SK-N-SH (cell line): ENCODE data around the gene PTK7.

Experiments used
- EP300 ChIP-seq, 2 experiments: IDR thresholded peaks; 2 replicates each; pipeline versions ENCODE4 v1.4.0 to v1.6.1; 2012; ENCODE audit warnings: borderline replicate concordance in 1 of 2, low read depth in 1 of 2, low read length in 1 of 2
- TF ChIP-seq, protein P1 (sequence below): fragments of 150-350 bp; IDR thresholded peaks from 2 replicates; pipeline ENCODE4 v1.6.1; 2017; ENCODE audit warnings: antibody characterized with exemption, low read length, low read depth, borderline replicate concordance
- TF ChIP-seq, protein P2 (sequence below): fragments of 200-600 bp; sonication (generic); IDR thresholded peaks from 2 replicates; pipeline ENCODE4 v1.6.1; 2017; ENCODE audit warnings: antibody characterized with exemption, mild to moderate bottlenecking, moderate library complexity

DNA sequence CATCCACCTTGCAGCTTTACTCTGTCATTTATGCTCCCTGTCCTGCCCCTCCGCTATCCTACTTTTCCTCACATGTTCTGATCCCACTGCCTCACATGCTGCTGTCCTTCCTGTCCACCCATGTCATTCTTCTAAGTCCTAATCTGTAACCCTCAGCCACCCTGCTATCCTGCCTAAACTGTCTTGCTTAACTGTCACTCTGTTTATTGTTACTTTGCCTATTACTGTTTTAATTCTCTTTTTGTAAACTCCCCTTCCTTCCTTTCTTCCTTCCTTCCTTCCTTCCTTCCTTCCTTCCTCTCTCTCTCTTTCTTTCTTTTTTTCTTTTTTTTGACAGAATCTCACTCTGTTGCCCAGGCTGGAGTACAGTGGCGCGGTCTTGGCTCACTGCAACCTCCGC, 107.3 kb downstream of the PTK7 start:
- TF ChIP-seq, protein P1, sequence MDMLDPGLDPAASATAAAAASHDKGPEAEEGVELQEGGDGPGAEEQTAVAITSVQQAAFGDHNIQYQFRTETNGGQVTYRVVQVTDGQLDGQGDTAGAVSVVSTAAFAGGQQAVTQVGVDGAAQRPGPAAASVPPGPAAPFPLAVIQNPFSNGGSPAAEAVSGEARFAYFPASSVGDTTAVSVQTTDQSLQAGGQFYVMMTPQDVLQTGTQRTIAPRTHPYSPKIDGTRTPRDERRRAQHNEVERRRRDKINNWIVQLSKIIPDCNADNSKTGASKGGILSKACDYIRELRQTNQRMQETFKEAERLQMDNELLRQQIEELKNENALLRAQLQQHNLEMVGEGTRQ, result no peak
- TF ChIP-seq, protein P2, sequence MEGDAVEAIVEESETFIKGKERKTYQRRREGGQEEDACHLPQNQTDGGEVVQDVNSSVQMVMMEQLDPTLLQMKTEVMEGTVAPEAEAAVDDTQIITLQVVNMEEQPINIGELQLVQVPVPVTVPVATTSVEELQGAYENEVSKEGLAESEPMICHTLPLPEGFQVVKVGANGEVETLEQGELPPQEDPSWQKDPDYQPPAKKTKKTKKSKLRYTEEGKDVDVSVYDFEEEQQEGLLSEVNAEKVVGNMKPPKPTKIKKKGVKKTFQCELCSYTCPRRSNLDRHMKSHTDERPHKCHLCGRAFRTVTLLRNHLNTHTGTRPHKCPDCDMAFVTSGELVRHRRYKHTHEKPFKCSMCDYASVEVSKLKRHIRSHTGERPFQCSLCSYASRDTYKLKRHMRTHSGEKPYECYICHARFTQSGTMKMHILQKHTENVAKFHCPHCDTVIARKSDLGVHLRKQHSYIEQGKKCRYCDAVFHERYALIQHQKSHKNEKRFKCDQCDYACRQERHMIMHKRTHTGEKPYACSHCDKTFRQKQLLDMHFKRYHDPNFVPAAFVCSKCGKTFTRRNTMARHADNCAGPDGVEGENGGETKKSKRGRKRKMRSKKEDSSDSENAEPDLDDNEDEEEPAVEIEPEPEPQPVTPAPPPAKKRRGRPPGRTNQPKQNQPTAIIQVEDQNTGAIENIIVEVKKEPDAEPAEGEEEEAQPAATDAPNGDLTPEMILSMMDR, result no peak
- no peak for TF ChIP-seq EP300 (IDR thresholded peaks at IDR 0.05; ENCODE audit: borderline replicate concordance in 1 of 2, low read depth in 1 of 2, low read length in 1 of 2)
